Hepatocyte (in vitro differentiated cells): ENCODE results near the gene CELSR1. TPM values are rescaled to one million over a fixed set of nuclear protein-coding genes. Genes with fewer than 3 reads are reported as not detected.

Experiments used
- DNase-seq: peaks from one replicate; pipeline ENCODE4 v3.0.0-alpha.2; 2016; ENCODE audit warnings: low spot score
- H2AFZ ChIP-seq: fragments of 200-600 bp; sonication (generic); 2 replicates; pipeline ENCODE4 v1.6.0; 2016; ENCODE audit warnings: antibody characterized with exemption, mild to moderate bottlenecking
- H3K27ac ChIP-seq: fragments of 200-600 bp; sonication (generic); 2 replicates; pipeline ENCODE4 v1.5.1; 2016; ENCODE audit warnings: mild to moderate bottlenecking
- H3K27me3 ChIP-seq: fragments of 200-600 bp; sonication (generic); 2 replicates; pipeline ENCODE4 v1.6.1; 2016
- H3K36me3 ChIP-seq: fragments of 200-600 bp; sonication (generic); replicated peaks from 2 replicates; pipeline ENCODE4 v1.5.1; 2016; ENCODE audit warnings: low read depth; ENCODE audit not compliant: insufficient read depth
- H3K4me1 ChIP-seq: fragments of 200-600 bp; sonication (generic); 2 replicates; pipeline ENCODE4 v1.5.1; 2016; ENCODE audit warnings: mild to moderate bottlenecking, moderate library complexity; ENCODE audit not compliant: insufficient read depth
- H3K4me2 ChIP-seq: fragments of 200-600 bp; sonication (generic); 2 replicates; pipeline ENCODE4 v1.6.0; 2016
- H3K4me3 ChIP-seq: fragments of 200-600 bp; sonication (generic); 2 replicates; pipeline ENCODE4 v1.5.1; 2016; ENCODE audit warnings: mild to moderate bottlenecking
- H3K79me2 ChIP-seq: fragments of 200-600 bp; sonication (generic); 2 replicates; pipeline ENCODE4 v1.6.0; 2017; ENCODE audit warnings: mild to moderate bottlenecking
- H3K9me2 ChIP-seq: fragments of 200-600 bp; sonication (generic); replicated peaks from 2 replicates; pipeline ENCODE4 v1.6.0; 2017; ENCODE audit warnings: mild to moderate bottlenecking; ENCODE audit not compliant: insufficient read depth
- H3K9me3 ChIP-seq: fragments of 200-600 bp; sonication (generic); 2 replicates; pipeline ENCODE4 v1.5.1; 2016; ENCODE audit warnings: low read depth, mild to moderate bottlenecking
- H4K20me1 ChIP-seq: fragments of 200-600 bp; sonication (generic); 2 replicates; pipeline ENCODE4 v1.6.0; 2016; ENCODE audit warnings: mild to moderate bottlenecking; ENCODE audit not compliant: insufficient read depth, poor library complexity, severe bottlenecking
- EZH2 ChIP-seq: fragments of 200-600 bp; sonication (generic); IDR thresholded peaks from 2 replicates; pipeline ENCODE4 v1.6.1; 2016; ENCODE audit warnings: antibody characterized with exemption, mild to moderate bottlenecking, borderline replicate concordance
- EZH2phosphoT487 ChIP-seq: fragments of 200-600 bp; sonication (generic); IDR thresholded peaks from one replicate; pipeline ENCODE4 v1.6.1; 2018; ENCODE audit warnings: antibody characterized with exemption, mild to moderate bottlenecking, low read depth, moderate library complexity; ENCODE audit not compliant: unreplicated experiment, severe bottlenecking
- WGBS: methylation state at CpG from one replicate; pipeline ENCODE4 v1.1.6; 2016; ENCODE audit warnings: low lambda C conversion rate; ENCODE audit errors: missing lambda C conversion rate; 5-methylcytosine and 5-hydroxymethylcytosine counted together
- polyA plus RNA-seq: library from polyadenylated mRNA; unstranded; fragments of >200 nt; fragmentation: Nextera tagmentation; extraction: Ambion mirVana; gene quantifications from 2 replicates; pipeline ENCODE4 v1.2.1, GENCODE V29; 2016
- total RNA-seq: library from RNA; depleted of rRNA; stranded (reverse); fragments of >200 nt; gene quantifications from 2 replicates; pipeline ENCODE4 v1.2.3, GENCODE V29; 2014
- TF ChIP-seq, protein P1 (sequence below): fragments of 200-600 bp; sonication (generic); IDR thresholded peaks from 2 replicates; pipeline ENCODE4 v1.5.1; 2016; ENCODE audit warnings: antibody characterized with exemption, mild to moderate bottlenecking; ENCODE audit not compliant: poor library complexity

The CELSR1 gene
- total and polyA plus RNA-seq, 2 experiments from 2014 or later, result 3.0 to 8.7 TPM

GRCh38 chr22:46425016-46425415, 112.4 kb downstream of the CELSR1 start:
- WGBS, result 55% methylated on average over 3 of the region's 3 CpGs
- no peak for TF ChIP-seq EZH2
- TF ChIP-seq EZH2phosphoT487, result no peak
- TF ChIP-seq, protein P1, sequence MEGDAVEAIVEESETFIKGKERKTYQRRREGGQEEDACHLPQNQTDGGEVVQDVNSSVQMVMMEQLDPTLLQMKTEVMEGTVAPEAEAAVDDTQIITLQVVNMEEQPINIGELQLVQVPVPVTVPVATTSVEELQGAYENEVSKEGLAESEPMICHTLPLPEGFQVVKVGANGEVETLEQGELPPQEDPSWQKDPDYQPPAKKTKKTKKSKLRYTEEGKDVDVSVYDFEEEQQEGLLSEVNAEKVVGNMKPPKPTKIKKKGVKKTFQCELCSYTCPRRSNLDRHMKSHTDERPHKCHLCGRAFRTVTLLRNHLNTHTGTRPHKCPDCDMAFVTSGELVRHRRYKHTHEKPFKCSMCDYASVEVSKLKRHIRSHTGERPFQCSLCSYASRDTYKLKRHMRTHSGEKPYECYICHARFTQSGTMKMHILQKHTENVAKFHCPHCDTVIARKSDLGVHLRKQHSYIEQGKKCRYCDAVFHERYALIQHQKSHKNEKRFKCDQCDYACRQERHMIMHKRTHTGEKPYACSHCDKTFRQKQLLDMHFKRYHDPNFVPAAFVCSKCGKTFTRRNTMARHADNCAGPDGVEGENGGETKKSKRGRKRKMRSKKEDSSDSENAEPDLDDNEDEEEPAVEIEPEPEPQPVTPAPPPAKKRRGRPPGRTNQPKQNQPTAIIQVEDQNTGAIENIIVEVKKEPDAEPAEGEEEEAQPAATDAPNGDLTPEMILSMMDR, result no peak

DNA sequence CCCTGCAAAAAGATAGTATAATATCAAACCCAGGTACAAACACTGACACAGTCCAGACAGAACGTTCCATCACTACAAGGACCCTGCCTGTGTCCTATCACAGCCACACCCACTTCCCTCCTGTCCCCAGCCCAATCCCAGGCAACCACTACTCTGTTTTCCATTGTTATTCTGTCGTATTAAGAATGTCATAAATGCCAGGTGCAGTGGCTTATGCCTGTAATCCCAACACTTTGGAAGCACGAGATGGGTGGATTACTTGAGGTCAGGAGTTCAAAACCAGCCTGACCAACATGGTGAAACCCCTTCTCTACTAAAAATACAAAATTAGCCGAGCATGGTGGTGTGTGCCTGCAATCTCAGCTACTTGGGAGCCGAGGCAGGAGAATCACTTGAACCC, 112.9 kb downstream of the CELSR1 start:
- H3K27ac ChIP-seq, result no peak overlapping the region
- H3K79me2 ChIP-seq, result no peaks in the 10 kb centered on the region
- 78% methylated on average over 5 of the region's 5 CpGs for WGBS
- H3K9me2 ChIP-seq, result no peaks in the 10 kb centered on the region
- no peaks in the 10 kb centered on the region for H3K27me3 ChIP-seq
- H4K20me1 ChIP-seq, result no peaks in the 10 kb centered on the region
- H3K9me3 ChIP-seq, result no peaks in the 10 kb centered on the region
- no peaks in the 10 kb centered on the region for H3K36me3 ChIP-seq
- TF ChIP-seq EZH2, result no peak
- TF ChIP-seq, protein P1, result no peak
- TF ChIP-seq EZH2phosphoT487, result no peak
- no peak overlapping the region for H3K4me3 ChIP-seq
- H3K4me2 ChIP-seq, result no peak overlapping the region
- H2AFZ ChIP-seq, result no peak overlapping the region
- no peaks in the 10 kb centered on the region for H3K4me1 ChIP-seq
- DNase-seq, result no peak

More at GRCh38 chr22:46425016-46425415, 112.4 kb downstream of the CELSR1 start:
- DNase-seq, result no peak
- Histone ChIP-seq H3K79me2 (no peaks in the 10 kb centered on the region), H3K4me3 (no peak overlapping the region), H3K4me1 (no peaks in the 10 kb centered on the region), H3K36me3 (no peaks in the 10 kb centered on the region), H3K9me3 (no peaks in the 10 kb centered on the region), H3K4me2 (no peak overlapping the region), H2AFZ (no peak overlapping the region), H3K27ac (no peak overlapping the region), H4K20me1 (no peaks in the 10 kb centered on the region), H3K9me2 (no peaks in the 10 kb centered on the region), H3K27me3 (no peaks in the 10 kb centered on the region)

GRCh38 chr22:46422896-46423295, 114.5 kb downstream of the CELSR1 start:
- DNase-seq, result no peak
- no peaks in the 10 kb centered on the region for H3K79me2 ChIP-seq
- H2AFZ ChIP-seq, result no peak overlapping the region
- no peak overlapping the region for H3K4me2 ChIP-seq
- no peak overlapping the region for H3K27ac ChIP-seq
- WGBS, result 93% methylated on average over 8 of the region's 8 CpGs
- no peaks in the 10 kb centered on the region for H3K9me2 ChIP-seq
- H3K9me3 ChIP-seq, result no peaks in the 10 kb centered on the region
- no peaks in the 10 kb centered on the region for H4K20me1 ChIP-seq
- no peaks in the 10 kb centered on the region for H3K27me3 ChIP-seq
- no peak overlapping the region for H3K4me3 ChIP-seq
- no peaks in the 10 kb centered on the region for H3K36me3 ChIP-seq
- no peak for TF ChIP-seq EZH2phosphoT487
- TF ChIP-seq EZH2, result no peak
- TF ChIP-seq, protein P1, result no peak
- no peaks in the 10 kb centered on the region for H3K4me1 ChIP-seq

- Histone ChIP-seq H3K4me2 (no peak overlapping the region), H3K36me3 (no peaks in the 10 kb centered on the region), H3K9me3 (no peaks in the 10 kb centered on the region), H2AFZ (no peak overlapping the region), H3K4me1 (no peaks in the 10 kb centered on the region), H3K27ac (no peak overlapping the region), H3K9me2 (no peaks in the 10 kb centered on the region), H4K20me1 (no peaks in the 10 kb centered on the region), H3K27me3 (no peaks in the 10 kb centered on the region), H3K4me3 (no peak overlapping the region), H3K79me2 (no peaks in the 10 kb centered on the region)
- TF ChIP-seq EZH2phosphoT487 (no peak), EZH2 (no peak)
- TF ChIP-seq, protein P1, result no peak
- DNase-seq, result no peak
- 92% methylated on average over 10 of the region's 11 CpGs for WGBS
These were observed 116.2 kb downstream of the CELSR1 start for GRCh38 chr22:46421267-46421666.
